ENCODE measurements around the gene TMEM52.

DNA sequence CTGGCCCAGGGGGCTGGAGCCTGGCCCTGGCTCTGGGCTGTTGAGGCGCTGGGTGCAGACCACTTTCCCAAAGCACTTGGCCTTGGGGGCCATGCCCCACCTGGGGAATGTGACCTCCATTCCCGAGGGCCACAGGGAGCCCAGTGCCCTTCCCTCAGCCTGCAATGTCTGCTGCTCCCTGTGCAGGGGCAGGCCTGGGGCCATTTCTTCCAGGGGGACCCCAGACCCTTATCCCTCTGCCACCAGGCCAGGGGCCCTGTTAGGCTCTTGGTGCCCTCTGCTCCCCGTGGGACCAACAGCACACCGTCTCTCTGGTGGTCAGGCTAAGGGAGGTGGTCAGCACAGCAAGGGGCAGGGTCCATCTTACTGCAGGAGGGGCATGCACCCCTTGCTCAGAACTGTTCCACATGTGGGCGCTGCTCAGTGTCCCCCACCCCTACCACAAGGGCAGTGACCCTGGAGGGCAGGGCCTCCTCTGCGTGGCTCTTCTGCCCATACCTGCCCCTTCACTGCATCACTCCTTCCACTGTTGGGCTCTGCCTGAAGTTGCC, 1.1 kb upstream of the TMEM52 start:
- TF ChIP-seq, protein P1, sequence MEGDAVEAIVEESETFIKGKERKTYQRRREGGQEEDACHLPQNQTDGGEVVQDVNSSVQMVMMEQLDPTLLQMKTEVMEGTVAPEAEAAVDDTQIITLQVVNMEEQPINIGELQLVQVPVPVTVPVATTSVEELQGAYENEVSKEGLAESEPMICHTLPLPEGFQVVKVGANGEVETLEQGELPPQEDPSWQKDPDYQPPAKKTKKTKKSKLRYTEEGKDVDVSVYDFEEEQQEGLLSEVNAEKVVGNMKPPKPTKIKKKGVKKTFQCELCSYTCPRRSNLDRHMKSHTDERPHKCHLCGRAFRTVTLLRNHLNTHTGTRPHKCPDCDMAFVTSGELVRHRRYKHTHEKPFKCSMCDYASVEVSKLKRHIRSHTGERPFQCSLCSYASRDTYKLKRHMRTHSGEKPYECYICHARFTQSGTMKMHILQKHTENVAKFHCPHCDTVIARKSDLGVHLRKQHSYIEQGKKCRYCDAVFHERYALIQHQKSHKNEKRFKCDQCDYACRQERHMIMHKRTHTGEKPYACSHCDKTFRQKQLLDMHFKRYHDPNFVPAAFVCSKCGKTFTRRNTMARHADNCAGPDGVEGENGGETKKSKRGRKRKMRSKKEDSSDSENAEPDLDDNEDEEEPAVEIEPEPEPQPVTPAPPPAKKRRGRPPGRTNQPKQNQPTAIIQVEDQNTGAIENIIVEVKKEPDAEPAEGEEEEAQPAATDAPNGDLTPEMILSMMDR (IDR thresholded peaks at IDR 0.05), result no peak
- TF ChIP-seq POLR2A (IDR thresholded peaks at IDR 0.05), result no peak
